Stimulated activated CD4-positive, alpha-beta T cell treated with anti-CD3 and anti-CD28 coated beads, Interleukin-2, amount 100 ng/mL, for 24 hours (primary cell): ENCODE results near the gene ELOB.
A peak's percentile ranks its signal among the peaks of the same experiment; 100 is the strongest.

Experiments used
- DNase-seq, 2 donors: peaks; one replicate each; pipeline ENCODE4 v3.0.0-alpha.2; 2020

The ELOB gene

DNA sequence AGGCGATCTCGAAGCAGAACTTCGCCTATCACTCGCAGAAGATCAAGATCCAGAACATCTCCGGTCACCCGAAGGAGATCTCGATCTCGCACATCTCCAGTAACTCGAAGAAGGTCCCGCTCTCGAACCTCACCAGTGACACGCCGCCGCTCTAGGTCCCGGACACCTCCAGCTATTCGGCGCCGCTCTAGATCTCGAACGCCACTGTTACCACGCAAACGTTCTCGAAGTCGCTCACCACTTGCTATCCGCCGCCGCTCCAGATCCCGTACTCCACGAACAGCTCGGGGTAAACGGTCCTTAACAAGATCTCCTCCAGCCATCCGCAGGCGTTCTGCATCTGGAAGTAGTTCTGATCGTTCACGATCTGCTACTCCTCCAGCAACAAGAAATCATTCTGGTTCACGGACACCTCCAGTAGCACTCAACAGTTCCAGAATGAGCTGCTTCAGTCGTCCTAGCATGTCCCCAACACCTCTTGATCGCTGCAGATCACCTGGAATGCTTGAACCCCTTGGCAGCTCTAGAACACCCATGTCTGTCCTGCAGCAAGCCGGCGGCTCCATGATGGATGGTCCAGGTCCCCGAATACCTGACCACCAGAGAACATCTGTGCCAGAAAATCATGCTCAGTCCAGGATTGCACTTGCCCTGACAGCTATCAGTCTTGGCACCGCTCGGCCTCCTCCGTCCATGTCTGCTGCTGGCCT lies 10.5 kb downstream of the ELOB start:
- DNase-seq, result no peak

- DNase-seq, result no peak
These were observed 11.3 kb downstream of the ELOB start for GRCh38 chr16:2765462-2766404.

- DNase-seq, result no peak
These were observed 12.4 kb downstream of the ELOB start for GRCh38 chr16:2764718-2765117.

- DNase-seq, result no peak
These were observed 13.9 kb downstream of the ELOB start for GRCh38 chr16:2763173-2763572.

GRCh38 chr16:2762711-2763110 lies 14.4 kb downstream of the ELOB start:
- no peak for DNase-seq

- no peak for DNase-seq
These were observed 15.0 kb downstream of the ELOB start for GRCh38 chr16:2761886-2762583.

DNA sequence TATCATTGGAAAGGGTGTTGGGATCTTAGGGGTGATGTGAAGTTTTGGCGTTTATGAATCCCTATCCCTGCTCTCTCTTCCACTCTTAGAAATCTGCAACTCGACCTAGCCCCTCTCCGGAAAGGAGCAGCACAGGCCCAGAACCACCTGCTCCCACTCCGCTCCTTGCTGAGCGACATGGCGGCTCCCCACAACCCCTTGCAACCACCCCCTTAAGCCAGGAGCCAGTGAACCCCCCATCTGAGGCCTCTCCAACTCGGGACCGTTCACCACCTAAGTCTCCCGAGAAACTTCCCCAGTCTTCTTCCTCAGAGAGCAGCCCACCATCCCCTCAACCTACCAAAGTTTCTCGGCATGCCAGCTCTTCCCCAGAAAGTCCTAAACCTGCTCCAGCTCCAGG lies 15.6 kb downstream of the ELOB start:
- no peak for DNase-seq

- no peak for DNase-seq
These were observed 19.7 kb downstream of the ELOB start for GRCh38 chr16:2757344-2757743.

DNA sequence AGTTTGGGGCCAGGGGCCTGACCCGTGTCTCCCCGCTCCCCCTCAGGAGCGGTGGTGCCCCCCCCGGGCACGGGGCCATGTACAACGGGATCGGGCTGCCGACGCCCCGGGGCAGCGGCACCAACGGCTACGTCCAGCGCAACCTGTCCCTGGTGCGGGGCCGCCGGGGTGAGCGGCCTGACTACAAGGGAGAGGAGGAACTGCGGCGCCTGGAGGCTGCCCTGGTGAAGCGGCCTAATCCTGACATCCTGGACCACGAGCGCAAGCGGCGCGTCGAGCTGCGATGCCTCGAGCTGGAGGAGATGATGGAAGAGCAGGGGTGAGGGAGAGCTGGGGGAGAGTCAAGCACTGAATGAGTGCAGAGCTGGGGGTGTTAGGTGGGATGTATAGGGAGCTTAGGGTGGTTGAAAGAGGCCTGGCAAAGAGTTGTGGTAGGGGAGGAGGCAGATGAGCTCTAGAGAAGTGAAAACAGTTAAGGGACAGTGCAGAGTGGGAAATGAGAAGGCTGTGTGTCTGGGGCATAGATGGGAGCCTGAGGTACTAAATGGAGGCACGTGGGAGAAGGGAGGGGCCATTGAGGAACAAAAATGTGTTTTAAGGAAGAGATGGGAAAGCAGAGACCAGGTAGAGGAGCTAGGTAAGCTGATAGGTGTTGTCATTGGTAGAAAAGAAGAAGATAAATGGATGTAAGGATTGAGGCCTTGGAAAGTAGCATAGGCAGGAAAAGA lies 20.6 kb downstream of the ELOB start:
- DNase-seq, result no peak

GRCh38 chr16:2755158-2755557 lies 21.9 kb downstream of the ELOB start:
- no peak for DNase-seq

- DNase-seq, result no peak
These were observed 23.4 kb downstream of the ELOB start for GRCh38 chr16:2753733-2754020.

- peak; percentile 76 to 81 for DNase-seq
These were observed 24.0 kb downstream of the ELOB start for GRCh38 chr16:2752850-2753732.

DNA sequence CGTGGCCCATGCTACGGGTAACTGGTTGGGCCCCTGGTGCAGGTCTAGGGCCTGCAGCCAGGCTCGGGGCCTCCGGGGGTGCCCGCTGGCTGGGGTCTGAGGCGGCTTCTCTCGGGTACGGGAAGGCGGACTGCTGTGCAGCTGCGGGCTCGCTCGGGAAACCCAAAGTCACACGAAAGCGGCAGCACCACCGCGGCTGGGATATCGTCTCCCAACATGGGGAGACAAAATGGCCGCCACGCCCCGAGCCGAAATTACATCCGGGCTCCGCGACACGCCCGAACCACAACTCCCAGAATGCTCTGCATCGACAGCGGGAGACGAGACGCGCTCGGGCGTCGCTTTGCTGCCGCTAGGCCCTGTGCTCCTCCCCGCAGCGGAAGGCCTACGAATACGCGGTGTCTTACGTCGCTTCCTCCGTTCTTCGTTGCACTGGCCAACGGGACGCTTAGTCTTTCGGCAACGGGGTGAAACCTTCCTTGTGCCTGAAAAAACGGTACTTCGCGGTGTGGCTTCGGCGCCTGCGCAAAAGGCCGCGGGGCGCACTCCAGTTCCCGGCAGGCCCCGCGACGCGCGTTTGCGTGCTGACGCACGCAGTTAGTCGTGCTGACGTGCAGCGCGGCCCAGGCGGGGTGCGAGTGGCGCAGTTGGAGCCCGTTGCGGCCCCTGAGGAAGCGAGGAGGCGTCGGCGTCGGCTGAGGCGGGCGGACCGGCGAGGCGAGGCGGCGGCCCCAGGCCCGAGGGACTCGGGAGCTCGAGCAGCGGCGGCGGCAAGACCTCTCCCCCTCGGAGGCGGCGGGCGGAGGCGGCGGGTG lies 24.8 kb downstream of the ELOB start, which contains the start of gene SRRM2:
TSS of gene SRRM2 (plus strand) at position 604 of the 815 bp plus-strand sequence. CDS start 3,727 bp downstream, outside the sequence.
- peak; percentile 94 for DNase-seq

- DNase-seq, result no peak
These were observed 25.5 kb downstream of the ELOB start for GRCh38 chr16:2751577-2752034.

DNA sequence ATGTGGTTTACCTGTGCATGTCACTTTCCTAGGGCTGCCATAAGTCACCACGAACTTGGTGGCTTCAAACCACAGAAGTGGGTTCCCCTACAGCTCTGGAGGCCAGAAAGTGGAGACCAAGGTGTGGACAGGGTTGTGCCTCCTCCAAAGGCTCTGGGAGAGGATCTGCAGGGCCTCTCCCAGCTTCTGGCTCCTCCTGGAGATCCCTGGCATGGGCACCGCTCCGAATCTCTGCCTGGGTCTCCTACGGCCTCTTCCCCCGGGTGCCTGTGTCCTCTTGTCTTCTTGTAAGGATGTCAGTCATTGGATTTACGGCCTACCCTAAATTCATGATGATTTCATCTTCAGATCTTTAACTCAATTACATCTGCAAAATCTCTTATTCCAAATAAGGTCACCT lies 27.1 kb downstream of the ELOB start:
- DNase-seq, result no peak

- no peak for DNase-seq
These were observed 27.6 kb downstream of the ELOB start for GRCh38 chr16:2749476-2749875.

GRCh38 chr16:2748757-2749455 lies 28.2 kb downstream of the ELOB start:
- DNase-seq, result no peak

DNA sequence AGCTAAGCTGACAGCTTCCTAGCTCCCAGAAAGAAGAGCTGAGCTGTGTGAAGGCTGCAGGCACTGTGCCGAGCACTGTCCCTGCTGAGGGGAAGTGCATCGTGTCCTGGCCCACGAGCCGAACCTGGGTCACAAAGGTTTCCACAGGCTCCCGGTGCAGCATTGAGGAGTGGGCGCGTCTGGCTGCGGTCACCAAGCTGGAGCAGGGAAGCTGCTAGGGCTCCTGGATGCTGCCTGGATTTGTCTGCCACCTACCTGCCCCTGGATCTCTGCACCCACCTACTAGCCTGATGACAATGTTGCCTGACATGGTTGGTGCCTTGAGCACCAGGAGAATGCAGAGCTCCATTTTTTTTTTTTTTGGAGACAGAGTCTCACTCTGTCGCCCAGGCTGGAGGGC lies 31.1 kb downstream of the ELOB start:
- no peak for DNase-seq

DNA sequence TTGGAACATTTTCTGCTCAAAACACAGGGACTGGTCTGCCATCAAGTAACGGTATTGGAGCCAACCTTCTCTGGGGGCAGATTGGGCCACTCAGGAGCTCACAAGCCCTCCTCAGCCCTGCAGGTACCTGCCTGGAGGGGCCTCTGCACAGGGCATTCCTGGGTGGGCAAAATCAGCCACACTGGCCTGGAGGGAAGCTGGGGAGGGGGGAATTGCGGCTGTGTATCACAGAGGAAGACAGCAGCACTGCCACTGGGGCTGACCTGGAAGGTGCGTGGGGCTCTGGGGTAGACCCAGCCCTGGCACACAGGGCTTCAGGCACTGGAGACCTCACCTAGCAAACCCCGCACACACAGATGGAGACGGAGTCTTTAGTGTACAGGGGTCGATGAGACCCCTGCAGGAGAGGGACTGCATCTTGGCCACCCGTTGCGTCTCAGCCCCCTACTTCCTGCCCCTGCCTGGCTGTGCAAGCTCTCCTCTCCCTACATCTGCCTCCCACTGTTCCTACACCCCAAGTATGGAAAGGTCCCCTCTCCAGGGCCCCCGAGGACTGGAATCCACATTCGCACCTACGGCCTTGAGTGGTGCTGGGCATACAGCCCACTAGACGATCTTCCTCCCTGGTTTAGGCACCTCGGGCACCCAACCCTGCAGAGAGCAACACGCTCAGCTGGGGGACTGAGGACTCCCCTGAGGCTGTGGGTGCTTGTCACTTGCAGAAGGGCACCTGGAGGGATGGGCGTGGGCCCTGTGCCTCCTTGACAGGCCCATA lies 31.8 kb downstream of the ELOB start:
- DNase-seq, result no peak
